MM.1S (cell line): ENCODE measurements around the gene MILR1.

Experiments
- CTCF ChIP-seq: fragments of 300-600 bp; sonication (generic); IDR thresholded peaks from 2 replicates; pipeline ENCODE4 v1.5.1; 2016; ENCODE audit warnings: antibody characterized with exemption, low read length, mixed read lengths
- EZH2 ChIP-seq: fragments of 300-600 bp; sonication (generic); optimal IDR thresholded peaks from 2 replicates; pipeline ENCODE3; 2017; ENCODE audit warnings: low read depth, mild to moderate bottlenecking, antibody characterized with exemption, low read length, mixed read lengths

GRCh38 chr17:64503341-64503740, 54.4 kb downstream of the MILR1 start:
- TF ChIP-seq EZH2 (no peak), CTCF (no peak)
